HG03342 (cell line): ENCODE measurements around the gene TDRD15.
"Not testable (repeated sequence)": the region's sequence is repeated elsewhere in the genome, so short reads cannot be mapped to it uniquely, and the experiment has no call there.

Source experiments
- ATAC-seq: cut with Tn5 transposase; IDR thresholded peaks from one replicate; pipeline ENCODE4 v1.9.1; 2021; ENCODE audit warnings: mild to moderate bottlenecking, moderate library complexity; ENCODE audit not compliant: unreplicated experiment

TDRD15 gene

DNA sequence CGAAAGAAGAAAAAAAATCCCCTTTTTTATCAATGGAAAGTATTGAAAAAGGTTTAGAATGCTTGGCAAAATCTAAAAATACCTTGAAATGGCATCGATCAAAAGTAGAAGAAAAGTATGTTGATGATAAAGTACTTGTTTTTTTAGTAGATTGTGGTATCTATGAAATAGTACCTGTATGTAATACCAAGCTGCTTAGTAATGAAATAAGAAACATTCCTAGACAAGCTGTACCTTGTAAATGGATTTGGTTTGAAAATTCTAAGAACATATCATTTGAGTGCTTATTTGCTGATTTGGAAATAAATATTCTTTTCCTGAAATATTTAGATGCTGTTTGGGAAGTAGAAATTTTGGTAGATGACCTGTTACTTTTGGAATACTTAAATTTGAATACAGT, 18.4 kb downstream of the TDRD15 start:
- no peak for ATAC-seq

- ATAC-seq = no peak
Observed at GRCh38 chr2:21146638-21147037, 22.9 kb downstream of the TDRD15 start.

DNA sequence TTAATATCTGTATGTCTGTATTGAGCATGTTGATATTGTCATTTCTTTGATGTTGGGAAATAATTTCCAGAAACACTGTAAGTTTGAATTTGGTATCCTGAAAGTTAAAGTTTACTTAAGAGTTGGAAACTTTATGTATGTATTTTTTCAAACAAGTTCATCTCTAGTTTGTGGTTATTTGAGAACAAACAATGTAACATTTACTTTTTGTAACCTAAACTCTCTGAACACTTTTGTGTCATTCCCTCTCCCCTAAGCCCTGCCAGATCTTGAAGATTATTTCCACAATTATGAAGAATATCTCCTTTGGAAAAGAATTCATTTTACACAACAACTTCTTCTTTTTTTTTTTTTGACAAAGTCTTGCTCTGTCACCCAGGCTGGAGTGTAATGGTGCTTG, 24.9 kb downstream of the TDRD15 start:
- no peak for ATAC-seq

- not testable (repeated sequence) for ATAC-seq
Observed at GRCh38 chr2:21151234-21151633, 27.5 kb downstream of the TDRD15 start.

DNA sequence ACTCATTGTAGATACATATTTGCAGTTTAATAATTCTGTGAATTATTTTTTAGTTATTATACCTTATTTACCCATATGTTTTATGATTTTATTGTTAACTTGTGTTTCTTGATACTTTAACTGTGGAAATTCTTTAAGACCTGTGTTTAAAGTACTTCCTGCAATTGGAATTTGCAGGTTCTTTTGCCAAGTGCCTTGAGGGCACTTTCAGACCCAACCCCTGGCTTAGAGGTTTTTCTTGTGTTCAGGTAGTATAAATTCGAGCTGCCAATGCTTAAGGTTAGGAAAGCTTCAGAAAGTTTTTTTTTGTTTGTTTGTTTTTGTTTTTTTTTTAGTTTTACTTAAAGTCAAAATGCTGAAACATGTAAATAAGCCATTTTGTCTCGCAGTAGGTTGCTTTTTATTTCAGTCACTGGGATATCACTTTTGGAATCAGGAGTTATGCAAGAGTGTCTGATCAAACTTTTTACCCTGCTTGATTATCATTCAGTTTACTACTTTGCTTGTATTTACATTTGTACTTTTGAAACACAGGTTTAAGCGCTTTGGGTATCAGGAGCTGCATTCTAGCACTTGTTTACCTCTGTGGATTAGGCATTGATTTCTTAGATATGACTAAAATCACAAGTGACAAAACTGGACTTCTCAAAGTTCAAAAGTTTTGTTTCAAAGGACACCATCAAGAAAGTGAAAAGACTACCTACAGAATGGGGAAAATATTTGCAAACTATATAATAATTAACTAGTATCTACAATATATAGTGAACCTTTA, 31.8 kb downstream of the TDRD15 start:
- no peak for ATAC-seq

DNA sequence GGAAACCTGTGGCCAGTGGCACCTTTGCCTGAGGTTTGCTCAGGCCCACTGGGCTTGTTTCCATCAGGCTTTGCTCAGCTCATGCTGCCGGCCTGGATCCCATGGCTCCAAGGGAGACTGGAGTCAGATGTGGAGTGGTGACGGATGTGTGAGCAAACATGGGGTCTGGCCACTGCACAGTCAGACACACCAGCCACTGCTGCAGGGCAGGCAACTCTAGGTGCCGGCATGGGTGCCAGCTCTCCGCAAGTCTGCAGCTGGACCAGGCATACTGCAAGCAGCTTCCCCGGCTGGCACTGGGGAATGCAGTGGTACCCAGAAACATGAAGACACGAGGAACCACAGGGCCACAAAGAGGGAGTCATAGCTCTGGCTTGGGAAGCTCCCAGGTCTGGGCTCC, 37.4 kb downstream of the TDRD15 start:
- ATAC-seq = no peak

DNA sequence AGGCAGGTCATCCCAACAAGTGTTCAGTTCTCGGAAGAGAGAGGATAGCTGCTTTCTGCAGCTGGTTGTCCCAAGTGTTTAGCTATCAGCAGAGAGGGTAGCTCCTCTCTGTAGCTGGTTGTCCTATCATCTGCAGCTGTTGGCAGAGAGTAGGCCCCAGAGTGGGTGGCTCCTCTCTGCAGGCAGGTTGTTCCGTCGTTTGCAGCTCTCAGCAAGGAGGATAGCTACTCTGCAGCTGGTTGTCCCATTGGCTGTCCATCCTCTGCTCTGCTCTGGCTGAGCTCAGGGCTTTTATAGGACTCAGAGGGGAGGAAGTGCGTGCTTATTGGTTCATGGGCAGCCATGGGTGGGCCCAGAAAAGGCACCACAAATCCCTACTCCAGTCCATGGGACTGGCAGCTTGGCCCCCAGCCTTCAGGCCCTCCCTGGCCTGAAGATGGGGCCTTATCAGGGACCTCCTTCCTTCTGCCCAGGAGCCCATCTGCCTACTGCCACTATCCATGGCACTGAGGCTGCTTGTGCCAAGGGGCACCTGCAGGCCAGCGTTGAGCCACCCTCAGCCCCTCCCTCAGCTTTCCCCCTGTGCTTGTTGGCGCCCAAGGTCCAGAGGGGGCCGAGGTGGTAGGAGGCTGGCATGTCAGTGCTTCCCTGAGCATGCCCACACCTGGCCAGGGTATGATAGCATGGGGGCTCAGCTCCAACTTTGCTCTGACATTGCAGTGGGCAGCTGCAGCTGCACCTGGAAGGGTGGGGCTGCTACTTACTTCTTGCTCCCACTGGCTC, 38.3 kb downstream of the TDRD15 start:
- no peak for ATAC-seq

DNA sequence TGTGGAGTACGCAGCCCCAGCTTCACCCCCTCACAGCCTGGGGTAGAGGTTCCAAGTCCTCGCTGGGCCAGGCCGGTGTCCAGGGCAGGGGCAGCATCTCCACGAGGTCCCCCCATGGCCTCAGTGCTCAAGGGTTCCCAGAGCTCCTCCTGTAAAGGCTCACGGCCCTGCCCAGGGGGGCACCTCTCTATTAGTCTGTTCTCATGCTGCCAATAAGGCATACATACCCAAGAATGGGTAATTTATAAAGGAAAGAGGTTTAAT, 38.8 kb downstream of the TDRD15 start:
- no peak for ATAC-seq

- ATAC-seq = no peak
Observed at GRCh38 chr2:21163213-21163612, 39.4 kb downstream of the TDRD15 start.

- no peak for ATAC-seq
Observed at GRCh38 chr2:21165350-21165749, 41.6 kb downstream of the TDRD15 start.

DNA sequence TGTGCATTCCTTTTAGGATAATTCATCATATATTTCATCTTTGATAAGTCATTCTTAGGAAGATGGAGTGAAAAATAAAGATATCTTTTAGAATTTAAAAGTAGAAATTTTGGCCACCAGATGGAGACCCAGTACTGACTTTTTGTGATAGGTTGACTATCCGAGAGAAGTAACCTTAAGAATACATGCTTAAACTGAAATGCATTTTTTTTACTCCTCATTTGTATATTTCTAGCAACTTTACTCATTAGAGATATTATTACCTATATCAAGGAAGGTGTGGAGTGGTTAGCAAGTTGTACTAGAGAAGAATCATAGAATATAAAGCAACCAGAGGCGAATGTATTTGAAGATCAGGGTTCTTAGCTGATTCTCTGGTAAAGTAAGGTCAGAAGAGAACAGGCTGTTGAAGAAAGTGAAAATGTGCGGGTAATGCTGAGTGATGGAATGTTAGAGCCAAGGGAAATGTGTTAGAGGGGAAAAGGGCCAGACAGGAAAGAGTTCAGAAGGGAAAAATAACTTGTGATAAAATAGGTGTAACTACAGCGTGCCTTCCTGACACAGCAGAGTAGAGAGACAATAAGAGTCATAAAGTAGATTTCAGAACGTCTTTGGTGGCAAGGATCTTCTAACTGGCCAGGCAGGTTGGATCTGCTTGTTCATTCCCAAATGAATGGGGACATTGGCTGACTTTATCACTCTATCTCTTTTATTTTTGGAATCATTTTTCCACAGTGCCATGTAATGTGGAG, 52.3 kb downstream of the TDRD15 start:
- ATAC-seq = no peak

DNA sequence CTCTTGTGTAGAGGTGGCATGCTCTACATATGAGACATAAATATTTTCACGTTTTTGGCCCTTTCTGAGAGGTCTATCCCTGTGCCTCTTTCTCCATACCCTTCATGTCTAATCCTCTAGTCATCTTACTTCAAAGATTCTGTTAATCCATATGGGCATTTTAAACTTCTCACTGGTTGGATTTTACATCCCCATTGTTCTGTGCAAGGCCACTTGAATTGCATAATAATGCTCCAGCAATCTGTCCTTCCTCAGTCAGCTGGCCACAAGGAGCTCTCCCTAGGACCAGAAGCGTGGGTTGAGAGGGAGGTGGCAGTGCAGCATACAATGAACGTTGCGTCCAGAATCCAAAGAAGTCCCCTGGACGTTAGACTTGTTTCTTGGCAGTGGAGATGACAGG, 58.2 kb downstream of the TDRD15 start:
- ATAC-seq = no peak

DNA sequence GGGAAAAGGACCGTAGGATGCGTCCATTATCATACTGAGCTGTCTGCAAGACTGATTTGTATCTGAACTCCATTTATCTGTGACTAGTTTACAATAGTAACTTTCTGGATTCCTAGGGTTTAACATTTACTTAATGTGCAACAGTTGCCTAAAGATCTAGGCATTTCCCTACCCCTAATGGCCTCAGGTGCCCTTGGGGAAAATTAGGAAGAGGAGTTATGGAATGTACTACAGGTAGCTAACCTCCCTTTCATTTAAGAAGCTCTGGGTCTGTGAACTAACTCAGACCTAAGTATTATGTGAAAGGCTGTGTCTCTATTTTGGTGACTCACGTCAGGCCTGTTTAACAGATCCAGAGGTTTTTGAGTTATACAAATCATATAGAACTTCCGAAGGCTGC, 59.5 kb downstream of the TDRD15 start:
- no peak for ATAC-seq

DNA sequence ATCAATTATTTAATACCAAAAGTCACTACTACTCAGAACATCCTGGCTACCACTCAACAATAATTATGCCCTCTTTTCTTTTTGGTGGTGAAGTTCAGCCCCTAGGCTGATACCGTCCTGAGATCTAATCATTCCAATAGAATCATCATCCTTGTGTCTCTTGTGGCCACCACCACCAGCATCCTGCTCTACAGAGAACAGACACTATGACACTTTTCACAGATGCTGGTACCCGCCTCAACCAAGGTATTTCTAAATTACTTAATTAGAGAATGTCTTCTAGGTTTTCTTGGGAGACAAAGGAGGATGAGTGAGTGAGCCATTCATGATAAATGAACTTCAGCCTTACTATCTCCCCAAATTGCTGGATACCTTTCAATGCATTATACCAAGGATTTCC, 60.0 kb downstream of the TDRD15 start:
- ATAC-seq = no peak

DNA sequence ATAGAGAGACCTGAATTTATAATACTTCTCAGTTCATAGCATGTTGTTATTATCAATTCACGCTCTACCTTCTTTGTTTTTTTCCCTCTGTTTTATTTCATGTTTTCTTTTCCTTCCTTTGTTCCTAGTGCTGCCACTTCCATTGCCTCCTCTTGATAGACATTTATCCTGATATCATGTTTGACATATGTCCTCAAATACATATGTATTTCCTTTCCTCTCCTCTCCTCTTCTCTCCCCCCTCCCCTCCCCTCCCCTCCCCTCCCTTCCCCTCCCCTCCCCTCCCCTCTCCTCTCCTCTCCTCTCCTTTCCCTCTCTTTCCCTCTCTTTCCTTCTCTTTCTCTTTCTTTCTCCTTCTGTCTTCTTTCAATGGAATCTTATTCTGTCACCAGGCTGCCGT, 67.8 kb downstream of the TDRD15 start:
- ATAC-seq = no peak
